Stimulated activated CD4-positive, alpha-beta T cell treated with anti-CD3 and anti-CD28 coated beads, Interleukin-1b, Interleukin-23, amount 100 ng/mL, for 1 hour (primary cell): ENCODE data around the gene FYB2.

Source experiments
- DNase-seq, 2 donors: peaks; one replicate each; pipeline ENCODE4 v3.0.0-alpha.2; 2020; ENCODE audit warnings: low read depth in 2 of 2

Gene FYB2

GRCh38 chr1:56715156-56715555, 104.0 kb downstream of the FYB2 start:
- DNase-seq: no peak

DNA sequence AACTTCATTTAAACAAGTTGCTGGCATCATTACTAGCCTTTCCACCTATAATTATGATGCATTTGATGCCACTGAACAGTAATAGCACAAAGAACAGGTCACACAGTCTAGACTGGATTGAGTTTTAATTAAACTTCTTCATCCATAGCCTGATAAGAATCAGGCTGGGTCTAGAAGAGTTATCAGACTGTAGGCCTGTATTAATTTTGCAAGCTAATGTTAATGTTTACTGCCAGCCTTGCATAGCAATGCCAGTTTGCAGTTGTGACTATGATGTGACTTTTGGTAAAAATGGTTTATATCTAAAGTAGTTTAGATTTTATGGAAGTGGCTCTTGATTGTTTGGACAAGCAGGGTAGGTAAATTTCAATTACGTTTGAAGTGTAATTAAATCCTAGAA, 106.1 kb downstream of the FYB2 start:
- no peak for DNase-seq

DNA sequence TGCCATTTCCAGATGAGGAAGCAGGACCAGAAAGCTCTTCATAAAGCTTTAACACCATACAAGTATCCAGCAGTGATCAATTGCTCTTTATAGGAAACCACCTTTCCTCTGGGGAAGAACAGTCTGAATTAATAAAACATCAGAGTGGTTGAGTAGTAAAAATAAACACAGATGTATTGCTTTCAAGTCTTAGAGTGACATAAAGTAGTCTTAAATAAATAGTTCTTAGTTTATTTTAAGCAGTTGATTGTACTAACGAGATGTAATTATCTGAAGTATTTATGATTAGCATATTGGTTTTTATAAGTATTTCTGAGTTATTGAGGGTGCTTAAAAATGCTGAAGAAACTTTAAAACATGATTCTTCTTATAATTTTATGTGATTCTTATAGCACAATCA, 107.1 kb downstream of the FYB2 start:
- DNase-seq: no peak

GRCh38 chr1:56710646-56711045, 108.6 kb downstream of the FYB2 start:
- no peak for DNase-seq

- DNase-seq: no peak
Measured at GRCh38 chr1:56709995-56710394, 109.2 kb downstream of the FYB2 start.

GRCh38 chr1:56709269-56709880, 109.8 kb downstream of the FYB2 start:
- no peak for DNase-seq

GRCh38 chr1:56707379-56707778, 111.8 kb downstream of the FYB2 start:
- no peak for DNase-seq

DNA sequence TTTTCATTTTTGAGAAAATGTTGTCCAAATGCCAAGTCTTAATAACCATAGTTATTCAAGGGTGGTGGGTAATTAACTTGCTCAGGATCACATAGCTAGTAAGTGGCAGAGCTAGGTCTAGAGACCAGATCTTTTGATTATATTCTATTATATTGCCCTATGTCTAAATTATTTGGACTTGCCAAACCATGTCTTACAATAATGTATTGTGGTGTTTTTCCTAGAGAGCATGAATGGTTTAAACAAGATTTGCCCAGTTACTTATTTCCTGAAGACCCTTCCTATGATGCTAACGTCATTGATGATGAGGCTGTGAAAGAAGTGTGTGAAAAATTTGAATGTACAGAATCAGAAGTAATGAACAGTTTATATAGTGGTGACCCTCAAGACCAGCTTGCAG, 115.5 kb downstream of the FYB2 start:
- DNase-seq: no peak

- DNase-seq: no peak
Measured at GRCh38 chr1:56696663-56697062, 122.5 kb downstream of the FYB2 start.

DNA sequence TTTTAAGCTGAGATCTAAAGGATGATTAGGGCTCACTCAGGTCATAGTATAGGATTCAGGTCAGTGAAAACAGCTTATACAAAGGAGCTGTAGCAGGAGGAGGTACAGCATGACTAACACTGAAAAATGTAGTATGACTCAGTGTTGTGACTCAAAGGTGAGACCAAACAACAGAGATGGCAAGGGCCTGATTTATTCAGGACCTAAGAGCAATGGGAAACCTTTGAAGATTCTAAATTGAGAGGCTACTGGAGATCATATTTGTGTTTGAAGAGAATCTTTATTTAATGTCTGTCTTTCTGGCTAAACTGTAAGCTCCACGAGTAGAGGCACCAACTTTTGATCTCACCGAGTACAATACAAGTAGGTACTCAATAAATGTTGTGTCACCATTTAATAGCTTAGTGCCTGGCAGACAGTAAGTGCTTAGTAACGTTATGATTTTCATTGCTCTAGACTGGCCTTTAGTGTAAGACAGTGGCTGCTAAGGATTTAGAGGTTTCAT, 130.6 kb downstream of the FYB2 start:
- no peak for DNase-seq

DNA sequence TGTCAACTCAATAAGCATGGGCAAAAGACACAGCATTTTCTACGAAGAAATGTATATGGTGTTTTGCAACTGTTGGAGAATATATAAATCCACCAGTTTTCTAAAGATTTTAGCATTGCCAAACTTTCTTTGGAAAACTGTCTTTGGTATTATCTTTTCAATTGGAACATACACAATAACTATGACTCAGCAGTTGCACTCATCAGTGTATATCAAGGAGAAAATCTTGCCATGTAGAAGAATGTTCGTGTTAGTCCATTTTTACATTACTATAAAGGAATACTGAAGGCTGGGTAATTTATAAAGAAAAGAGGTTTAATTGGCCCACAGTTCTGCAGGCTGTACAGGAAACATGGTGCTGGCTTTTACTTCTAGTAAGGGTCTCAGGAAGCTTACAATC, 133.0 kb downstream of the FYB2 start:
- no peak for DNase-seq

GRCh38 chr1:56683569-56683968, 135.6 kb downstream of the FYB2 start:
- DNase-seq: no peak

DNA sequence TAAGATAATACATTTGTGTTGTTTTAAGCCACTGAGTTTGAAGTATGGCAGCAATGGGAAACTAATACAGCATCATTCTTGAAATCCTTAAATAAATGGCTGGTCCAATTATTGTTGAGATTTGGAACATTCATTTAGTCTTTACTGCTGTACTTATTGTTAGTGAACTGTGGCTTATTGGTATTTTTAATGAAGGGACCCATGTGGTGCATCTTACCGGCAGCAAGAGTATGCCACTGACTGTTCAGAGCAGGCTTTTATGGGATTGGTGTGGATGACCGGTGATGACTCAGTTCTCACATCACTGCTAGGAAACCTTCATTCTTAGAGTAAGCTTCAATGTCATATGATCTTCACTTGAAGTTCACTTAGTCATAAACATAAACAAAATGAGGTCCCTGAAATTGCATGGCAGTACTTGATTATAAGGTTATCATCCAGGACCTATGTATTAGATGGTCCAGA, 142.6 kb downstream of the FYB2 start:
- DNase-seq: no peak

DNA sequence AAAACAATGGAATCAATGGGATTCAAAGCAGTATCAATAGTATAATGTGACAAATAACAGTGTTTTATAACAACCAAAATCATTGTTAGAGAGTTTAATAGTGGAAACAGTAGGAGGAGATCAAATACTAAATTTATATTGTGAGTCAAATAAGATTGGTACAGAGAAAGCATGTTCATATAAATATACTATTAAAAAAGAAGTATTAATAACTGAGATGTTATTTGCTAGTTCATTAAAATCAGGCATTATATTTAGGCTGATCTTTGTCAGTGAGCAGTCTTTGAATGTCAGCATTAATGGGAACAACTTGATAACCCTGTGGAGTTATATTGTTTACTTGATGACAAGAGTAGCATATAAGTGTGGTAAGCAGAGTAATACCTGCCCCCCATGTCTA, 143.4 kb downstream of the FYB2 start:
- no peak for DNase-seq

DNA sequence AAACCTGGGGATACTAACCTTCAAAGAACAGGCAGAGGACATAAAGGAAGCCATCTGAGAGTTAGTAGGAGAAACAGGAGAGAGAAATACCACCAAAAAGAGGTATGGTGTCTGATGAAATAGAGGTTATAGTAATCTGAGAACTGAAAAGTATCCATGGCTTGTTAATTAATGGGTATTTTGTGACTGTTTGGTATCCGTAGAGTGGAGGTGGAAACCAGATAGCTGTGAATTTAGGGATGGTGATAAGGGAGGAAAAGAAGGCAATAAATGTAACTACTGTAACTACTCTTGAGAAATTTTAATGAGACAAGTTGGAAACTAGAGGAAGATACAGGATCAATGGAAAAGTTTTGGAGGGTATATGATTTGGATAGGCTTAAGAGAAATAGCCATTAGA, 146.6 kb downstream of the FYB2 start:
- DNase-seq: no peak

GRCh38 chr1:56671542-56671941, 147.7 kb downstream of the FYB2 start:
- DNase-seq: no peak

DNA sequence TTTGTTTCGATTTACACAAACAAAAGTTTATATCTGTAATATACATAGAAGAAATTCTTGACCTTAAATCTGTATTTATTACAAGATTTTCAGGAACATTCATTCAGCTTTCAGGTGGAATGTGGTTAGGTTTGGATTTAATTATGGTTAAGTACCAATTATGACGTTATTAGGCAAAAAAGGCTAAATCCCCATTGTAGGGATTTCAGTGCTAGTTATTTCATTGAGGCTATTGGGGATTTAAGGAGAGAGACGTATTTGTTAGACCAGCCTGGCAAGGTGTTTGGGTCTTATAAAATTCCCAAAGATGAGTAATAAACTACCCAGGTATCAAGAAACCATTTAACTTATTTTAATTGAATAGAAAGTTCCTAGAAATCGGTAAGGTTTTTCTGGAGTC, 148.1 kb downstream of the FYB2 start:
- DNase-seq: no peak

GRCh38 chr1:56670350-56670749, 148.9 kb downstream of the FYB2 start:
- DNase-seq: no peak
